Hepatocyte (in vitro differentiated cells): ENCODE results near the gene PCBD2. TPM values are rescaled to one million over a fixed set of nuclear protein-coding genes. Genes with fewer than 3 reads are reported as not detected.

Experiments
- DNase-seq: peaks from one replicate; pipeline ENCODE4 v3.0.0-alpha.2; 2016; ENCODE audit warnings: low spot score
- H2AFZ ChIP-seq: fragments of 200-600 bp; sonication (generic); 2 replicates; pipeline ENCODE4 v1.6.0; 2016; ENCODE audit warnings: antibody characterized with exemption, mild to moderate bottlenecking
- H3K27ac ChIP-seq: fragments of 200-600 bp; sonication (generic); 2 replicates; pipeline ENCODE4 v1.5.1; 2016; ENCODE audit warnings: mild to moderate bottlenecking
- H3K27me3 ChIP-seq: fragments of 200-600 bp; sonication (generic); 2 replicates; pipeline ENCODE4 v1.6.1; 2016
- H3K36me3 ChIP-seq: fragments of 200-600 bp; sonication (generic); replicated peaks from 2 replicates; pipeline ENCODE4 v1.5.1; 2016; ENCODE audit warnings: low read depth; ENCODE audit not compliant: insufficient read depth
- H3K4me1 ChIP-seq: fragments of 200-600 bp; sonication (generic); 2 replicates; pipeline ENCODE4 v1.5.1; 2016; ENCODE audit warnings: mild to moderate bottlenecking, moderate library complexity; ENCODE audit not compliant: insufficient read depth
- H3K4me2 ChIP-seq: fragments of 200-600 bp; sonication (generic); 2 replicates; pipeline ENCODE4 v1.6.0; 2016
- H3K4me3 ChIP-seq: fragments of 200-600 bp; sonication (generic); 2 replicates; pipeline ENCODE4 v1.5.1; 2016; ENCODE audit warnings: mild to moderate bottlenecking
- H3K79me2 ChIP-seq: fragments of 200-600 bp; sonication (generic); 2 replicates; pipeline ENCODE4 v1.6.0; 2017; ENCODE audit warnings: mild to moderate bottlenecking
- H3K9me2 ChIP-seq: fragments of 200-600 bp; sonication (generic); replicated peaks from 2 replicates; pipeline ENCODE4 v1.6.0; 2017; ENCODE audit warnings: mild to moderate bottlenecking; ENCODE audit not compliant: insufficient read depth
- H3K9me3 ChIP-seq: fragments of 200-600 bp; sonication (generic); 2 replicates; pipeline ENCODE4 v1.5.1; 2016; ENCODE audit warnings: low read depth, mild to moderate bottlenecking
- H4K20me1 ChIP-seq: fragments of 200-600 bp; sonication (generic); 2 replicates; pipeline ENCODE4 v1.6.0; 2016; ENCODE audit warnings: mild to moderate bottlenecking; ENCODE audit not compliant: insufficient read depth, poor library complexity, severe bottlenecking
- EZH2 ChIP-seq: fragments of 200-600 bp; sonication (generic); IDR thresholded peaks from 2 replicates; pipeline ENCODE4 v1.6.1; 2016; ENCODE audit warnings: antibody characterized with exemption, mild to moderate bottlenecking, borderline replicate concordance
- EZH2phosphoT487 ChIP-seq: fragments of 200-600 bp; sonication (generic); IDR thresholded peaks from one replicate; pipeline ENCODE4 v1.6.1; 2018; ENCODE audit warnings: antibody characterized with exemption, mild to moderate bottlenecking, low read depth, moderate library complexity; ENCODE audit not compliant: unreplicated experiment, severe bottlenecking
- WGBS: methylation state at CpG from one replicate; pipeline ENCODE4 v1.1.6; 2016; ENCODE audit warnings: low lambda C conversion rate; ENCODE audit errors: missing lambda C conversion rate; 5-methylcytosine and 5-hydroxymethylcytosine counted together
- polyA plus RNA-seq: library from polyadenylated mRNA; unstranded; fragments of >200 nt; fragmentation: Nextera tagmentation; extraction: Ambion mirVana; gene quantifications from 2 replicates; pipeline ENCODE4 v1.2.1, GENCODE V29; 2016
- total RNA-seq: library from RNA; depleted of rRNA; stranded (reverse); fragments of >200 nt; gene quantifications from 2 replicates; pipeline ENCODE4 v1.2.3, GENCODE V29; 2014
- TF ChIP-seq, protein P1 (sequence below): fragments of 200-600 bp; sonication (generic); IDR thresholded peaks from 2 replicates; pipeline ENCODE4 v1.5.1; 2016; ENCODE audit warnings: antibody characterized with exemption, mild to moderate bottlenecking; ENCODE audit not compliant: poor library complexity

PCBD2 gene
- total and polyA plus RNA-seq, 2 experiments from 2014 or later: 5.2 to 14.0 TPM

DNA sequence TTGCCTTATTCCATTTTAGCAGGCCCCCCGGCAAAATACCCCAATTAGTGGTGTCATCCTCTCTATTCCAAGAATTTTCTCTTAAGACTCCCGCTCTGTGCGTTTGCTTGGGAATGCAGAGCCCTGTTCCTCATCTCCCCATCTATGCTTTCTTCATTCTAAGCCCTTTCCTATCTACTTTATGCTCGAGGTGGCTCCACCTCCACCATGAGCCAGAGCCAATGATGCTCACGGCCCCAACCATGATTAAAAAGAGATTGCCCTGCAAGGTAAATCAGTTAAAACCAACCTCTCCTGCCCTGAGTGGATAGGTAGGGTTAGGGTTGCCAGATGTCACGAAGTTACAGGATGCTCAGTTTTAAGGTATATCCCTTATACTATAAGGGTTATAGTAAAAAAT lies 31.4 kb upstream of the PCBD2 start:
- Histone ChIP-seq H3K36me3 (no peaks in the 10 kb centered on the region), H3K79me2 (peaks cover 30% of the 10 kb centered on the region), H3K9me3 (no peaks in the 10 kb centered on the region), H3K4me2 (peak overlapping the region; percentile 74), H4K20me1 (no peaks in the 10 kb centered on the region), H2AFZ (peak overlapping the region; percentile 96), H3K27ac (peak overlapping the region; percentile 97), H3K9me2 (no peaks in the 10 kb centered on the region), H3K27me3 (no peaks in the 10 kb centered on the region), H3K4me1 (peaks cover 14% of the 10 kb centered on the region), H3K4me3 (peak overlapping the region; percentile 84)
- DNase-seq: no peak
- TF ChIP-seq, protein P1, sequence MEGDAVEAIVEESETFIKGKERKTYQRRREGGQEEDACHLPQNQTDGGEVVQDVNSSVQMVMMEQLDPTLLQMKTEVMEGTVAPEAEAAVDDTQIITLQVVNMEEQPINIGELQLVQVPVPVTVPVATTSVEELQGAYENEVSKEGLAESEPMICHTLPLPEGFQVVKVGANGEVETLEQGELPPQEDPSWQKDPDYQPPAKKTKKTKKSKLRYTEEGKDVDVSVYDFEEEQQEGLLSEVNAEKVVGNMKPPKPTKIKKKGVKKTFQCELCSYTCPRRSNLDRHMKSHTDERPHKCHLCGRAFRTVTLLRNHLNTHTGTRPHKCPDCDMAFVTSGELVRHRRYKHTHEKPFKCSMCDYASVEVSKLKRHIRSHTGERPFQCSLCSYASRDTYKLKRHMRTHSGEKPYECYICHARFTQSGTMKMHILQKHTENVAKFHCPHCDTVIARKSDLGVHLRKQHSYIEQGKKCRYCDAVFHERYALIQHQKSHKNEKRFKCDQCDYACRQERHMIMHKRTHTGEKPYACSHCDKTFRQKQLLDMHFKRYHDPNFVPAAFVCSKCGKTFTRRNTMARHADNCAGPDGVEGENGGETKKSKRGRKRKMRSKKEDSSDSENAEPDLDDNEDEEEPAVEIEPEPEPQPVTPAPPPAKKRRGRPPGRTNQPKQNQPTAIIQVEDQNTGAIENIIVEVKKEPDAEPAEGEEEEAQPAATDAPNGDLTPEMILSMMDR: no peak
- TF ChIP-seq EZH2phosphoT487 (no peak), EZH2 (no peak)
- WGBS: 87% methylated on average over 6 of the region's 6 CpGs

DNA sequence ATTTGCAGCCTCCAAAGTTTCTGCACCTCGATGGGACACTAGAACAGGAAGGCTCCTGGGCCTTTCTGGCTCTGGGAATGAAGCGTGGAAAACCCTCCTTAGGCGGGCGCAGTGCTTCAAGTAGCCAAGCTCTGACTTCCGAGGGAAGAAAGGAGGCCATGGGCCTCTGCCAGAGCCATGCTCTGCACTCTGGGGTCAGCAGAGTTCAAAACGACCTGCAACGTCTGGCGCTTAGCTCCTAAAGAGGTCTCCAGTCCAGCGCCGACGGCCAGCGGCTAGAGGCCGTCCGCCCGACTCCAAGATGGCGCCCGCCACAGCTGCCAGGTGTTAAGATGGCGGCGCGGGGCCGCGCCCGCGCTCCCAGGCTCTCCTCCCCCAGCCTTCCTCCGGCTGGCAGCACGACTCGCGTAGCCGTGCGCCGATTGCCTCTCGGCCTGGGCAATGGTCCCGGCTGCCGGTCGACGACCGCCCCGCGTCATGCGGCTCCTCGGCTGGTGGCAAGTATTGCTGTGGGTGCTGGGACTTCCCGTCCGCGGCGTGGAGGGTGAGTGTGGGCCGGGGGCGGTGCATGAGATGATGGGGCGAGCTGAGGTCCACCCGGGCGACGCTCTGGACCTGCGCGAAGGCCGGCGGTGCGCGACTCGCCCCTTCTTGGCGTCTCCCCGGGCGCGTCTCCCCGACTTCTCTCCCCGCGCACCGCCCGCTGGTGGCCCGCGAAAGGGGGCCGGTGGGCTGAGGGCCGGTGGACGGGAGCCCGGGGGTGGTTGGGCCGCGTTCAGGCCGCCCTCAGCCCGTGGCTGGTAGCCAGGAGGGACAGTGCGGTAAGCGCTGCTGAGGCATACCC lies 30.7 kb upstream of the PCBD2 start, which contains the start of gene TXNDC15:
Gene TXNDC15 (plus strand): TSS at position 385 of the 844 bp plus-strand sequence. CDS start 57 bp downstream, at position 442.
- Histone ChIP-seq H3K27me3 (no peaks in the 10 kb centered on the region), H2AFZ (peak within 1 kb of the TSS; percentile 96), H3K9me3 (no peaks in the 10 kb centered on the region), H3K4me1 (peaks cover 14% of the 10 kb centered on the region), H3K27ac (peak within 1 kb of the TSS; percentile 97), H3K9me2 (no peaks in the 10 kb centered on the region), H3K4me2 (peak within 1 kb of the TSS; percentile 74), H3K4me3 (peak within 1 kb of the TSS; percentile 84), H3K36me3 (no peaks in the 10 kb centered on the region), H4K20me1 (no peaks in the 10 kb centered on the region), H3K79me2 (peaks cover 37% of the 10 kb centered on the region)
- TF ChIP-seq EZH2phosphoT487: no peak
- no peak for TF ChIP-seq EZH2
- TF ChIP-seq, protein P1: no peak
- DNase-seq: peak; percentile 94
- 5% methylated on average over 69 of the region's 79 CpGs for WGBS

DNA sequence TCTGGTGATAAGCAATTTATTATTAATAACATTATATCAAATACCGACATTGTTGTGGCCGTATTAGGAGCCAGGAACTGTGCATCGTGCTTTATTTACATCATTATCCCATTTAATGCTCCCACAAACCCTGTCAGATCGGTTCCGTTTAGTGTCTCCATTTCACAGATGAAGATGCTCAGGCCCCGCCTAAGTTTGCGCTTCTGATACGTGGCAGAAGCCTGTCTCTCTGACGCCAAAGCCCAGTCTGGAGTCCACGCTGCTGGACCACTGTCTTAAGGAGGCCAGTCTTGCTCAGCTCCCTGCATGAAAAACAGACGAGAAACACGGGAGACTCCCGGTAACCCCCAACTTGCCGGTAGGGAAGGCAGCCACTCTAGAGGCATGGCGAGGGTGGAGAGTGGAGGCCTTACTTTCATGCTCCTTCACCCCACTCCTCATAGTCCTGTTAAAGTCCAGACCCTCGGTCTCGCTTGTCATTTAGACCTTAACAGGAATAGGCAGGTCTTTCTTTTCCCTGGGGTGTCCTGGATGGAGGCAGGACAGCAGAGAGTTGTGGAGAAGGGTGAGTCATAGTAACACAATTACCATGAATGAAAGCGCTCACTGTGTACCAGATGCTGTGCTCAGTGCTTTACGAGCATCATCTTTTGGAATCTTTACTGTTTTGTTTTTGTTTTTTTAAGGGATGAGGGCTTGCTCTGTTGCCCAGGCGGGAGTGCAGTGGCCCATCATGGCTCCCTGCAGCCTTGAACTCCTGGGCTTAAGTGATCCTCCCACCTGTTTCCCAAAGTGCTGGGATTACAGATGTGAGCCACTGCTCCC lies 29.9 kb upstream of the PCBD2 start:
- TF ChIP-seq EZH2phosphoT487: no peak
- TF ChIP-seq EZH2: no peak
- TF ChIP-seq, protein P1: no peak
- Histone ChIP-seq H3K4me2 (peak overlapping the region; percentile 74), H3K27me3 (no peaks in the 10 kb centered on the region), H3K36me3 (no peaks in the 10 kb centered on the region), H3K27ac (peak overlapping the region; percentile 97), H3K79me2 (peaks cover 44% of the 10 kb centered on the region), H3K9me2 (no peaks in the 10 kb centered on the region), H2AFZ (peak overlapping the region; percentile 96), H3K4me1 (peaks cover 14% of the 10 kb centered on the region), H4K20me1 (no peaks in the 10 kb centered on the region), H3K4me3 (peak overlapping the region; percentile 84), H3K9me3 (no peaks in the 10 kb centered on the region)
- DNase-seq: peak; percentile 68
- 11% methylated on average over 20 of the region's 20 CpGs for WGBS
